NB4 (cell line): ENCODE data around the gene CRTC1.

Experiments used
- DNase-seq: peaks from one replicate; pipeline ENCODE4 v3.0.0; 2010; ENCODE audit warnings: low read depth
- H3K4me3 ChIP-seq: one replicate; pipeline ENCODE4 v1.5.1; 2011; ENCODE audit warnings: mild to moderate bottlenecking, low read depth, low read length, moderate library complexity
- CTCF ChIP-seq: IDR thresholded peaks from one replicate; pipeline ENCODE4 v1.5.1; 2012; ENCODE audit warnings: low read depth, low read length
- MAX ChIP-seq: IDR thresholded peaks from 2 replicates; pipeline ENCODE4 v1.6.1; 2011; ENCODE audit warnings: low read depth, low read length
- MYC ChIP-seq: IDR thresholded peaks from 2 replicates; pipeline ENCODE4 v1.6.1; 2011; ENCODE audit warnings: low read depth, low read length
- POLR2A ChIP-seq: IDR thresholded peaks from 2 replicates; pipeline ENCODE4 v1.6.1; 2011; ENCODE audit warnings: mild to moderate bottlenecking; ENCODE audit not compliant: insufficient read length; ENCODE audit errors: extremely low read depth

CRTC1 gene

GRCh38 chr19:18791315-18791678 is 107.8 kb downstream of the CRTC1 start:
- no peak overlapping the region for H3K4me3 ChIP-seq
- TF ChIP-seq MYC (no peak), POLR2A (no peak), CTCF (no peak), MAX (no peak)
- DNase-seq: no peak

GRCh38 chr19:18792661-18793060 is 109.2 kb downstream of the CRTC1 start:
- TF ChIP-seq POLR2A: no peak
- TF ChIP-seq MAX: no peak
- TF ChIP-seq CTCF: no peak
- TF ChIP-seq MYC: no peak
- no peak overlapping the region for H3K4me3 ChIP-seq

GRCh38 chr19:18793144-18794028 is 109.9 kb downstream of the CRTC1 start:
- TF ChIP-seq MYC (no peak), POLR2A (no peak), CTCF (no peak), MAX (no peak)
- no peak overlapping the region for H3K4me3 ChIP-seq
- no peak for DNase-seq

More at GRCh38 chr19:18792661-18793060, 109.2 kb downstream of the CRTC1 start:
- DNase-seq: no peak

GRCh38 chr19:18794029-18794313 is 110.5 kb downstream of the CRTC1 start:
- DNase-seq: no peak
- H3K4me3 ChIP-seq: no peak overlapping the region
- TF ChIP-seq MAX (no peak), POLR2A (no peak), MYC (no peak), CTCF (no peak)

GRCh38 chr19:18794692-18795091 is 111.2 kb downstream of the CRTC1 start:
- TF ChIP-seq POLR2A (no peak), MYC (no peak), MAX (no peak), CTCF (no peak)
- no peak for DNase-seq
- no peak overlapping the region for H3K4me3 ChIP-seq
